HL-60 (cell line): ENCODE measurements around the gene DDI2.

ENCODE experiments used
- DNase-seq, 2 experiments: peaks; one replicate each; pipeline ENCODE4 v3.0.0-alpha.2; 2010 to 2020; ENCODE audit warnings: low read depth in 1 of 2, low spot score in 1 of 2
- H3K27ac ChIP-seq: fragments of 250-450 bp; sonication (Bioruptor Pico); replicated peaks from 2 replicates; pipeline ENCODE4 v1.5.1; 2020; ENCODE audit warnings: mild to moderate bottlenecking, moderate library complexity
- H3K27me3 ChIP-seq: fragments of 250-450 bp; sonication (Bioruptor Pico); 2 replicates; pipeline ENCODE4 v1.5.1; 2021; ENCODE audit warnings: mild to moderate bottlenecking, moderate library complexity; ENCODE audit not compliant: insufficient read depth, poor library complexity, severe bottlenecking
- H3K4me3 ChIP-seq: replicated peaks from 2 replicates; pipeline ENCODE4 v1.5.1; 2011; ENCODE audit warnings: mild to moderate bottlenecking, control low read depth, low read length; ENCODE audit not compliant: insufficient read depth
- CTCF ChIP-seq: IDR thresholded peaks from one replicate; pipeline ENCODE4 v1.5.1; 2011; ENCODE audit warnings: low read length, control low read depth, inconsistent platforms; ENCODE audit not compliant: insufficient read depth
- GABPA ChIP-seq: IDR thresholded peaks from 2 replicates; pipeline ENCODE4 v1.6.1; 2012; ENCODE audit warnings: low read depth
- POLR2AphosphoS5 ChIP-seq: IDR thresholded peaks from 2 replicates; pipeline ENCODE4 v1.6.1; 2012; ENCODE audit warnings: low read depth
- REST ChIP-seq: IDR thresholded peaks from 2 replicates; pipeline ENCODE4 v1.6.1; 2012; ENCODE audit warnings: low read depth; ENCODE audit not compliant: insufficient replicate concordance
- SPI1 ChIP-seq: IDR thresholded peaks from 2 replicates; pipeline ENCODE4 v1.6.1; 2012; ENCODE audit warnings: low read depth, mild to moderate bottlenecking, borderline replicate concordance

Gene DDI2

GRCh38 chr1:15620155-15620545 is 2.9 kb downstream of the DDI2 start:
- Histone ChIP-seq H3K27me3 (no peaks in the 10 kb centered on the region), H3K4me3 (no peak overlapping the region), H3K27ac (no peak overlapping the region)
- DNase-seq: no peak
- TF ChIP-seq REST: no peak
- TF ChIP-seq POLR2AphosphoS5: no peak
- no peak for TF ChIP-seq SPI1
- TF ChIP-seq GABPA: no peak

GRCh38 chr1:15620902-15621682 is 3.8 kb downstream of the DDI2 start:
- no peak overlapping the region for H3K27ac ChIP-seq
- no peak for TF ChIP-seq POLR2AphosphoS5
- TF ChIP-seq REST: no peak
- TF ChIP-seq CTCF: no peak
- TF ChIP-seq SPI1: no peak
- TF ChIP-seq GABPA: no peak
- no peak for DNase-seq
- H3K27me3 ChIP-seq: no peaks in the 10 kb centered on the region
- H3K4me3 ChIP-seq: no peak overlapping the region

DNA sequence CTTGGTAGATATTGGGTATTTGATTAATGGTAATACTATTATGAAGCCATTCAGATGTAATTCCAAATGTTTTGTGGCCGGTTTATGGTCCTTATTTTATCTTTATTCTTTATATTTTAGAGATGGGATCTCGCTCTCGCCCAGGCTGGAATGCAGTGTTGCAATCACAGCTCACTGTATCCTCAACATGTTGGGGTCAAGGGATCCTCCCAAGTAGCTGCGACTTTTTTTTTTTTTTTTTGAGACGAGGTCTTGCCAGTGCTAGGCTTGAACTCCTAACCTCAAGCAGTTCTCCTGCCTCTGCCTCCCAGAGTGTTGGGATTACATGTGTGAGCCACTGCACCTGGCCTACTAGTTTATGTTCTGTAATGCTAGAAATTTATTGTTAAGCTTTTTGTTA is 4.7 kb downstream of the DDI2 start:
- no peaks in the 10 kb centered on the region for H3K27me3 ChIP-seq
- no peak for DNase-seq
- no peak overlapping the region for H3K4me3 ChIP-seq
- TF ChIP-seq SPI1 (no peak), GABPA (no peak), CTCF (no peak)
- no peak overlapping the region for H3K27ac ChIP-seq

GRCh38 chr1:15622712-15623373 is 5.6 kb downstream of the DDI2 start:
- Histone ChIP-seq H3K27me3 (no peaks in the 10 kb centered on the region), H3K27ac (no peak overlapping the region), H3K4me3 (no peak overlapping the region)
- TF ChIP-seq SPI1: no peak
- TF ChIP-seq CTCF: no peak
- TF ChIP-seq REST: no peak
- no peak for TF ChIP-seq POLR2AphosphoS5
- TF ChIP-seq GABPA: no peak
- DNase-seq: no peak
